Measurements from ENCODE around the gene BFSP2.
A peak's percentile ranks its signal among the peaks of the same experiment; 100 is the strongest.

The BFSP2 gene

DNA sequence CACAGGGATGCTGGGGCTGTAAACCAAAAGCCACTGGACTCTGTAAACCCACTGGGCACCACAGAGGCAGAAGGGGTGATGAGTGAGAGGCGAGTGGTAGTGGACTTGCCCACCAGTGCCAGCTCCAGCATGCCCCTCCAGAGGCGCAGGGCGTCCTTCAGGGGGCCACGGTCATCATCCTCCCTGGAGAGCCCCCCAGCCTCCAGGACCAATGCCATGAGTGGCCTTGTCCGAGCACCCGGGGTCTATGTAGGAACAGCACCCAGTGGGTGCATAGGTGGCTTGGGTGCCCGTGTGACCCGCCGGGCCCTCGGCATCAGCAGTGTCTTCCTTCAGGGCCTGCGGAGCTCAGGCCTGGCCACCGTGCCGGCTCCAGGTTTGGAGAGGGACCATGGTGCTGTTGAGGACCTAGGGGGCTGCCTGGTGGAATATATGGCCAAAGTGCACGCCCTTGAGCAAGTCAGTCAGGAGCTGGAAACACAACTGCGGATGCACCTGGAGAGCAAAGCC lies at the start of gene BFSP2:
BFSP2 (plus strand) TSS at position 51 of the 510 bp plus-strand sequence; CDS start at position 79, 28 bp downstream.
- DNase-seq: no peak

DNA sequence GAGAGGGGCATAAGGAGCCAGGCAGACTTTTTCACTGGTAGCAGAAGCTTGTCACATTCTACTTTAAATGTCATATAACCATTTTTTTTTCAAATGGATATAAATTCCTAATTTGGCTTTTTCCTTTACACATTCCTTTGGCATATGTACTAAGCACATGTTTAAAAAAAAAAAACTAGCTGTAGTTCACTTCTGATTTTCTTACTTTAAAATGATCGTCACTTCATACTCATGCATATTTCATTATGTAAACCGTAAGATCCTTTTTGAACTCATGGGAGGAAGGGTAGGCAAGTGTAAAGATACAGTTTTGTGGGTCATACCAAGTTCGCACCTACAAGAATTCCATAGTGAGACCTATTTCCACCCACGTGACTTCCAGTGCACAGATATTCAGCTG lies 45.1 kb upstream of the BFSP2 start:
- no peak for DNase-seq

DNA sequence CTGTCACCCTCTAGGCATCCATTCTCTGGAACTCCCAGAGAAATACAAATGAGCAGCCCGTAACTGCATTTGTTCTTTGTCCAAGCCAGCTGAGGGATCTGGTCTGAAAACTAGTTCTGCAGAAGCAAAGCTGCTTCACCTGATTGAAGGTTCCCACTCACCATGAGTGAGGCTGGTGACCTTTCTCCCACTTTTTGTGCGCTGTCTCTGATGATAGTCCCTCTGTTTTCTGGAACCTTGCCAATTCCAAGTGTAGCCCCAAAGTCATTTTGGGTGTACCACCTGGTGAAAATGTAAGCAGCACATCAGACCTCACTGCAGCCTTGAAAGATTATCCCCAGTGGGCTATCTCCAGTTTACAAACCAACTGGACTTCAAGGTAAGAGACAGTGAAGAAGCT lies 39.4 kb upstream of the BFSP2 start:
- DNase-seq: no peak

DNA sequence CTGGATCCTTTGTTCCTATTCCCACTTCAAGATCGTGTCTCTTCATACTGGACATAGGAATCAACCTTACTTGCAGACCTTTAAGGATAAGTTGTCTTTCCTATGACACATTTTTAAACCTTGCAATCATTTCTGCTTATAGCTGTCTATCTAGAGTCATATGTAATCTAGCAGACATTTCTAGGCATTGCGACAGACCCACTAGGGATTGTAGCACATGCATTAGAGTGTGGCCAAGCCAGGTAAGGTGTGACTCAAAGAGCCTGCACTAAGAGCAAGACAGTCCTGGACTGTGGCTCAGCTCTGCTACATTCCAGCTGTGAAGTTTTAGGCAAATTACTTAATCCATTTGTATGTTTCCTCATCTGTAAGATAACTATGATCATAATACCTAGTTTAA lies 38.8 kb upstream of the BFSP2 start:
- no peak for DNase-seq

- no peak for DNase-seq
Measured at GRCh38 chr3:133361435-133361834, 38.4 kb upstream of the BFSP2 start.

- DNase-seq: no peak
Measured at GRCh38 chr3:133362539-133362938, 37.3 kb upstream of the BFSP2 start.

DNA sequence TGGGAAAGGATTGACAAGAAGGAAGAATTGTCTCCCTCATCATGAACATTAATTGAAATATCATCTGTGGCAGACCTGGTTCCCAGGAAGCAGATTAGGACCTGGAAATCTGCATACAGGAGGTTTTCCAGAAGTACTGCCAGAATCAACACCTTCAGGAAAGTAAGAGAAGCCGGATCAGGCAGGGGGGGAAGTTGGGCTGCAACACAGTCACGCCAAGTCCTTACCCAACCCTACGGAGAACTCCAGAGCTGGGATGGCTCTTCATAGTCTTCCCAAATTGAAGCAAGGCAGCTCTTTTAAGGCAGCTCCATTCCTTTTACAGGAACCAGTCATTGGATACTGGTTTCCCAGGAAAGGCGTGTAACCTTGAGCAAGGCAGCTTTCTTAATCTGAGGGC lies 35.2 kb upstream of the BFSP2 start:
- no peak for DNase-seq

GRCh38 chr3:133366921-133367320 lies 32.9 kb upstream of the BFSP2 start:
- no peak for DNase-seq

GRCh38 chr3:133367403-133367802 lies 32.5 kb upstream of the BFSP2 start:
- no peak for DNase-seq

DNA sequence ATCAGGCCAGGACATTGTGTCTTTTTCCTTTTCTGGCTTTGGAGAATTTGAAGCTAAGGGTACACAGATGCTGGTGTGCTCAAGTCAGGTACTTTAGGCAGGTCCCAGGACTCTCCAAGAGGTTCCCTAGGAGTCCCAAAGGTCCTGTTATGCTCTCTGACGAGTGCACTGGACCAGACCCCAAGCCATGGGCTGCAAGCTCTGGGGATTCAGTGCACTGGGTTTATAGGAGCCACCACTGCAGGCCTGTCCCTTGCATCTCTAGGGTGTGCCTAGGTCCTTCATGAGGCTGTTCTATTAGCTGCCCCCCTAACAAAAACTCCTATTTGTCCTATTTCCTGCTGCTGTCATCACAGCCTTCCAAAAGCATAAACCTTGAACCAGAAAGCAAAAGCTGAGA lies 31.9 kb upstream of the BFSP2 start:
- no peak for DNase-seq

- no peak for DNase-seq
Measured at GRCh38 chr3:133368371-133369067, 31.3 kb upstream of the BFSP2 start.

DNA sequence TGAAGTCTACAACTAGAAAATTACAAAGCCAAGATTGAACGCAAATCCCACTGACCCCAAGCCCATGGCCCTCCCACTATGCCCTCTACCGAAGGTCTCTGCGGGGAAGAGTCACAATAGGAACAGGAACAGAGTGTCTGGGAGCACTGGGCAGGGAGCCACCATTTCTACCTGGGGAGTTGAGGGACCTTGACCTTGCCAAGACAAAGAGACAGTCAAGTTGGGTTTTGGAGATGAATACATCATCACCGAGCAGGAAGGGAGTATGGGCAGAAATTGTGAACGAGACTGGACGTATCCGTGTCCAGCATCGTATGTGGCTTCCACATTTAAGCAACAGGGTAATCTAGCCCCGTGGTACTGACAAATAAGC lies 30.8 kb upstream of the BFSP2 start:
- DNase-seq: no peak

- DNase-seq: no peak
Measured at GRCh38 chr3:133371181-133371580, 28.7 kb upstream of the BFSP2 start.

DNA sequence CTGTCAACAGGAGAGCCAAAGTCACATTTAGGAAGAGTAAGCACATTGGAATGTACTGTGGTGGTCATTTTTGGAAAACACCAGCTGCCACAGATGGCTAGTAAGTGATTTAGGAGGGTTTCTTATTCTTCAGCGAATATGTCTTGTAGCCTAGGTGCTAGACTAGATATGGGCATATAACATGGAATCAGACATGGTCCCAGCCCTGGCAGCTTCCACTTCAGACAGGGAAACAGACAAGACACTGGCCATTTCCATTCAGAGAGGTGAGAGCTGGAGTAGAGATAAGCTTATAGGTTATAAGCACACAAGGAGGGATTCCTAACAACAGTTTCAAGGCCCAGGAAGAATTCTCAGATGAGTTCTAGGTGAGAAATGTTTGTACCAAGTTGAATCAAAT lies 28.2 kb upstream of the BFSP2 start:
- no peak for DNase-seq

DNA sequence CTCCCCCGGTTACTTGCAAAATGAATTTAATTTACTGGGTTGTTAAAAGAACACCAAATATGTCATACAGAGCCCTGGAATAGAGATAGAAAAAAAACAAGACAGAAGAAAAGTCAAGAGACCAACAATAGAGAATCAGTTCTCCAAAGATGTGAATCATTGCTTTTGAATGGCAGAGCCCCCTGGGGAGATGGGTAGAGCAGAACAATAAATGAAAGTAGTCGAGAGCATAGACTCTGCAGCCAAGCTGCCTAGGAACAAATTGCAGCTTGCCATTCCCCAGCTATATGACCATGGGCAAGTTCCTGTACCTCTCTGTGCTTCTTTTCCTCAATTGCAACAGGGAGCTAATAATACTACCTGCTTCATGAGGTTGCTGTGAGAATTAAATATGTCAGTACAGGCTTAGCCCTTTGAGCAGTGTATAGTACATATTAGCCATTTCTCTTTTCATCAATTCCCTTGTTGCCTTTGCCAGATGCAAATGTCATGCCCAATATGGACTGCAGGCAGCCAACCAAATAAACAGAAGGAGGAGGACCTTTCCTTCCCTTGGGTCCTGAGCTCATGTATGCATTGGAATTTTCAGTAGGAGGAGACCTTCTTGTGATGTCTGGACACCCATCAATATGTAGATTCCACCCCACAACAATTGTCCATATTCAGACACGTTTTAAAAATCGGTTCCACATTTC lies 25.0 kb upstream of the BFSP2 start:
- no peak for DNase-seq

GRCh38 chr3:133375403-133375745 lies 24.5 kb upstream of the BFSP2 start:
- DNase-seq: no peak

DNA sequence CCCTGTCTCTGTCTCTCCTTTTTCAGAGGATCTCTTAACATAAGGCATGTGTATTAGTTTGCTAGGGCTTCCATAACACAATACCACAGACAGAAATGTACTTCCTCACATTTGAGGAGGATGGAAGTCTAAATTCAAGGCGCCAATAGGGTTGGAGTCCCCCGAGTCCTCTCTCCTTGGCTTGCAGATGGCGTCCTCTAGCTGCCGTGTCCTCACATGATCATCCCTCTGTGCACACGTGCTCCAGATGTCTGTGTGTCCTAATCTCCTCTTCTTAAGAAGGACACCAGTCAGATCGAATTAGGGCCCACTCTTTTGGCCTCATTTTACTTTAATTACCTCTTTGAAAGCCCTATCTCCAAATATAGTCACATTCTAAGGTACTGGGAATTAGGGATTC lies 23.0 kb upstream of the BFSP2 start:
- no peak for DNase-seq

DNA sequence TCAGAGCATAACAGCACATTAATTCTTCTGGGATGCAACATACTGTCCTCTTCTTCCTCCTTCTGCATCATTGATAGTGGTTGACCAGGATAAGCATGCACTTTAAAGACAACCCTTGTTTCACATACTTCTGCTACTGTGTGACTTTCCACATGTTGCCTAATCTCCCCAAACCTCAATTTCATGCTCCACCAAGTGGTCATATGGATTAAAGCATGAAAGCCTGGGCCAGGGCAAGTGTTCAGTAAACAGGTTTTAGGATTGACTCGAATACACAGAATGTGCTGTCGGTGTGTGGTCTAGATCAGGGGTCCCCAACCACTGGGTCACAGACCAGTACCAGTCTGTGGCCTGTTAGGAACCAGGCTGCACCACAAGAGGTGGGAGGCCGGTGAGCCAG lies 22.5 kb upstream of the BFSP2 start:
- peak; percentile 38 for DNase-seq

DNA sequence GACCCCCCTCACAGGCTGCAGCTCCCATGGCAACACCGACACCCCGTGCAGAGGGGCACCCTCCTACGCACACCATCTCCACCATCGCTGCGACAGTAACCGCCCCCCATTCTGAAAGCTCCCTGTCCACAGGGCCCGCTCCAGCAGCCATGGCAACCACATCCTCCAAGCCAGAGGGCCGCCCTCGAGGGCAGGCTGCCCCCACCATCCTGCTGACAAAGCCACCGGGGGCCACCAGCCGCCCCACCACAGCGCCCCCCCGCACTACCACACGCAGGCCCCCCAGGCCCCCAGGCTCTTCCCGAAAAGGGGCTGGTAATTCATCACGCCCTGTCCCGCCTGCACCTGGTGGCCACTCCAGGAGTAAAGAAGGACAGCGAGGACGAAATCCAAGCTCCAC lies 19.9 kb upstream of the BFSP2 start:
- DNase-seq: no peak

DNA sequence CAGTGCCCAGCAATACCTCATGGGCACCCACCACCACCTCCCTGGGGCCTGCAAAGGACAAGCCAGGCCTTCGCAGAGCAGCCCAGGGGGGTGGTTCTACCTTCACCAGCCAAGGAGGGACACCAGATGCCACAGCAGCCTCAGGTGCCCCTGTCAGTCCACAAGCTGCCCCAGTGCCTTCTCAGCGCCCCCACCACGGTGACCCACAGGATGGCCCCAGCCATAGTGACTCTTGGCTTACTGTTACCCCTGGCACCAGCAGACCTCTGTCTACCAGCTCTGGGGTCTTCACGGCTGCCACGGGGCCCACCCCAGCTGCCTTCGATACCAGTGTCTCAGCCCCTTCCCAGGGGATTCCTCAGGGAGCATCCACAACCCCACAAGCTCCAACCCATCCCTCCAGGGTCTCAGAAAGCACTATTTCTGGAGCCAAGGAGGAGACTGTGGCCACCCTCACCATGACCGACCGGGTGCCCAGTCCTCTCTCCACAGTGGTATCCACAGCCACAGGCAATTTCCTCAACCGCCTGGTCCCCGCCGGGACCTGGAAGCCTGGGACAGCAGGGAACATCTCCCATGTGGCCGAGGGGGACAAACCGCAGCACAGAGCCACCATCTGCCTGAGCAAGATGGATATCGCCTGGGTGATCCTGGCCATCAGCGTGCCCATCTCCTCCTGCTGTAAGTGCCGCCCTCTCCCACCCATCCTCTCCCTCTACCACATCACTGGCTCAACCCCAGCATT lies 19.2 kb upstream of the BFSP2 start:
- no peak for DNase-seq

- no peak for DNase-seq
Measured at GRCh38 chr3:133381346-133382109, 18.3 kb upstream of the BFSP2 start.

- DNase-seq: no peak
Measured at GRCh38 chr3:133383175-133383574, 16.7 kb upstream of the BFSP2 start.

DNA sequence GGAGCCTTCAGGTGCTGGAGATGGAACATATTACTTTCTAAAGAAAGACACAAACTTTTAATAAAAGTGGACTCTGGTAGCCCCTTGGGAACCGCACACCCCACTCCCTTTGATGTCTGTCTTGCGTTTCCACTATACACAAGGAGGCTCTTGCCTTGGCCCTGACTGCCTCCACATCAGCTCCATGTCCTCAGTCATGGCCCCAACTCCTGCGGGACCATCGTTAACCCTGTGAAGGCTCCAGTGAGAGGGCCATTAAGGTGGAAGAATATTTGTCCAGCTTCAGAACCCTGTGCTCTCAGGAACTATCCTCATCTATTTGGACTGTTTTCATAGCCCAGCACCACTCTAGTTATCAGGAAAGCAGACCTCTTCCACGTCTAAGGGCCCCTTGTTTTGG lies 16.1 kb upstream of the BFSP2 start:
- no peak for DNase-seq

Data from NCI-H1105 treated with DMSO at 0.1 percent for 48 hours (cell line).